Choroid plexus epithelial cell (primary cell): Measurements from ENCODE around the gene MDH2.
A peak's percentile ranks its signal among the peaks of the same experiment; 100 is the strongest.
"Not testable (repeated sequence)": the region's sequence is repeated elsewhere in the genome, so short reads cannot be mapped to it uniquely, and the experiment has no call there.

Experiments used
- DNase-seq: peaks from one replicate; pipeline ENCODE4 v3.0.0-alpha.2; 2010; ENCODE audit warnings: low read depth
- H3K4me3 ChIP-seq: 2 replicates; pipeline ENCODE4 v1.5.1; 2011; ENCODE audit warnings: low read depth, mild to moderate bottlenecking, control low read depth, low read length, moderate library complexity
- CTCF ChIP-seq: conservative IDR thresholded peaks from 2 replicates; pipeline ENCODE4 v1.5.1; 2011; ENCODE audit warnings: low read depth, mild to moderate bottlenecking, control low read depth, inconsistent platforms, low read length, moderate library complexity

MDH2 gene

GRCh38 chr7:76048668-76048988, 722 bp downstream of the MDH2 start:
- TF ChIP-seq CTCF, result peak; percentile 32
- no peak for DNase-seq

GRCh38 chr7:76049295-76049694, 1.4 kb downstream of the MDH2 start:
- no peak for DNase-seq
- H3K4me3 ChIP-seq, result peak overlapping the region; percentile 98
- TF ChIP-seq CTCF, result no peak

More at GRCh38 chr7:76048668-76048988, 722 bp downstream of the MDH2 start:
- H3K4me3 ChIP-seq, result peak overlapping the region; percentile 98

GRCh38 chr7:76050545-76050944, 2.6 kb downstream of the MDH2 start:
- no peak overlapping the region for H3K4me3 ChIP-seq
- TF ChIP-seq CTCF, result no peak
- no peak for DNase-seq

DNA sequence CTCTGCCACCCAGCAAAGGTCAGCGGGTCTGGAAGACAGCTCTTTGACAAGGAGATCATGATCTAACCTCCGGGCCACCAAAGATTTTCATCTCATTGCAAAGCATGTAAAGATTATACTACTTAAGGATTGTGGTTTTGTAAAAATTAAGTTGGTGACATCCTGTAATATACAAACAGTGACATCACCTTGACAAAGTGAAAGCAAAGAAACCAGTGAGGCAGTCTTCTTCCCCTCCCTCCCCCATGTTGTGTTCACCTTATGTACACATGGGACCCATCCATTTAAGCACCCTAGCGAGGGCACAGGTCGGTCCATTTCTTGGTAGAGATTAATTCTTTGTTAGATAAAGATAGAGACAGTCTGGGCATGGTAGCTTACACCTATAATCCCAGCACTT, 3.9 kb downstream of the MDH2 start:
- TF ChIP-seq CTCF, result no peak
- DNase-seq, result no peak

GRCh38 chr7:76052681-76053080, 4.8 kb downstream of the MDH2 start:
- DNase-seq, result not testable (repeated sequence)

More for the DNA sequence above, 3.9 kb downstream of the MDH2 start:
- H3K4me3 ChIP-seq, result no peak overlapping the region

GRCh38 chr7:76053461-76053860, 5.6 kb downstream of the MDH2 start:
- no peak for TF ChIP-seq CTCF
- no peak for DNase-seq
- no peak overlapping the region for H3K4me3 ChIP-seq

More at GRCh38 chr7:76052681-76053080, 4.8 kb downstream of the MDH2 start:
- not testable (repeated sequence) for H3K4me3 ChIP-seq

GRCh38 chr7:76054123-76055120, 6.5 kb downstream of the MDH2 start:
- TF ChIP-seq CTCF, result no peak
- DNase-seq, result peak; percentile 76
- no peak overlapping the region for H3K4me3 ChIP-seq
